SK-N-SH (cell line): ENCODE measurements around the gene KCNK15. TPM values are rescaled to one million over a fixed set of nuclear protein-coding genes. Genes with fewer than 3 reads are reported as not detected.

Experiments
- CTCF ChIA-PET: fragments of 300-600, 350-600 bp; formaldehyde crosslinking; extraction: SDS; loops from one replicate; lab custom pipeline; 2021; lab: Yijun Ruan, JAX
- POLR2A ChIA-PET: fragments of 350-600 bp; sonication (Branson Sonifier 250); formaldehyde crosslinking; extraction: SDS; loops from one replicate; lab custom pipeline; 2020; ENCODE audit warnings: antibody characterized with exemption, inconsistent platforms; lab: Yijun Ruan, JAX
- DNase-seq: peaks from one replicate; pipeline ENCODE4 v3.0.0; 2012
- H2AFZ ChIP-seq: fragments of 200-600 bp; sonication (generic); 2 replicates; pipeline ENCODE4 v1.8.1; 2016; ENCODE audit warnings: antibody characterized with exemption, mild to moderate bottlenecking, low read depth
- H3F3A ChIP-seq: fragments of 200-600 bp; sonication (generic); replicated peaks from 2 replicates; pipeline ENCODE3; 2016; ENCODE audit warnings: antibody characterized with exemption, mild to moderate bottlenecking; ENCODE audit not compliant: insufficient read depth
- H3K27ac ChIP-seq, 2 experiments: fragments of 200-500 bp in 1 of 2; fragments of 200-600 bp in 1 of 2; sonication (Bioruptor generic) in 1 of 2; sonication (generic), shearing (Covaris generic) in 1 of 2; 2 replicates each; pipeline versions ENCODE4 v1.5.1 to v1.6.1; 2014 to 2016; ENCODE audit warnings: low read depth in 2 of 2, inconsistent platforms in 1 of 2, low read length in 1 of 2, mild to moderate bottlenecking in 1 of 2, mixed read lengths in 1 of 2
- H3K27me3 ChIP-seq: fragments of 200-600 bp; sonication (generic), shearing (Covaris generic); 2 replicates; pipeline ENCODE4 v1.6.1; 2016; ENCODE audit warnings: mixed run types; ENCODE audit not compliant: insufficient read depth
- H3K36me3 ChIP-seq, 2 experiments: fragments of 200-500 bp in 1 of 2; fragments of 200-600 bp in 1 of 2; sonication (Bioruptor generic) in 1 of 2; sonication (generic) in 1 of 2; replicated peaks in 1 of 2; 2 replicates each; pipeline versions ENCODE3 to v1.5.1; 2014 to 2016; ENCODE audit warnings: low read length in 1 of 2, mild to moderate bottlenecking in 1 of 2; ENCODE audit not compliant: insufficient read depth in 2 of 2, control insufficient read depth in 1 of 2
- H3K4me1 ChIP-seq, 2 experiments: fragments of 200-500 bp in 1 of 2; fragments of 200-600 bp in 1 of 2; sonication (Bioruptor generic) in 1 of 2; sonication (generic), shearing (Covaris generic) in 1 of 2; 2 replicates each; pipeline versions ENCODE4 v1.5.1 to v1.6.1; 2014 to 2016; ENCODE audit warnings: low read depth in 1 of 2, low read length in 1 of 2, mixed run types in 1 of 2; ENCODE audit not compliant: insufficient read depth in 2 of 2, control insufficient read depth in 1 of 2
- H3K4me2 ChIP-seq: fragments of 200-600 bp; sonication (generic), shearing (Covaris generic); 2 replicates; pipeline ENCODE4 v1.6.1; 2017; ENCODE audit warnings: mixed run types
- H3K4me3 ChIP-seq, 2 experiments: fragments of 200-500 bp in 1 of 2; fragments of 200-600 bp in 1 of 2; sonication (Bioruptor generic) in 1 of 2; sonication (generic), shearing (Covaris generic) in 1 of 2; 2 replicates each; pipeline versions ENCODE4 v1.5.1 to v1.8.1; 2014 to 2016; ENCODE audit warnings: low read depth in 2 of 2, inconsistent platforms in 1 of 2, low read length in 1 of 2, mild to moderate bottlenecking in 1 of 2, mixed read lengths in 1 of 2, moderate library complexity in 1 of 2
- H3K79me2 ChIP-seq: fragments of 200-600 bp; sonication (generic); 2 replicates; pipeline ENCODE4 v1.8.1; 2017; ENCODE audit warnings: mild to moderate bottlenecking; ENCODE audit not compliant: insufficient read depth
- H3K9ac ChIP-seq: fragments of 200-600 bp; sonication (generic); 2 replicates; pipeline ENCODE4 v1.6.1; 2017; ENCODE audit warnings: mixed run types
- H3K9me2 ChIP-seq: fragments of 200-600 bp; sonication (generic); 2 replicates; pipeline ENCODE4 v1.6.1; 2017; ENCODE audit warnings: mixed run types
- H3K9me3 ChIP-seq: fragments of 200-600 bp; sonication (generic); 2 replicates; pipeline ENCODE4 v1.6.1; 2017; ENCODE audit warnings: mixed run types, mild to moderate bottlenecking, moderate library complexity
- H4K20me1 ChIP-seq: fragments of 200-600 bp; sonication (generic); 2 replicates; pipeline ENCODE4 v1.6.1; 2017; ENCODE audit warnings: mild to moderate bottlenecking, mixed run types; ENCODE audit not compliant: insufficient read depth
- CHD2 ChIP-seq: fragments of 150-350 bp; IDR thresholded peaks from 2 replicates; pipeline ENCODE4 v1.6.1; 2018; ENCODE audit warnings: low read length; ENCODE audit not compliant: partially characterized antibody
- EP300 ChIP-seq, 2 experiments: IDR thresholded peaks; 2 replicates each; pipeline versions ENCODE4 v1.4.0 to v1.6.1; 2012; ENCODE audit warnings: borderline replicate concordance in 1 of 2, low read depth in 1 of 2, low read length in 1 of 2
- FOSL2 ChIP-seq: IDR thresholded peaks from 2 replicates; pipeline ENCODE4 v1.4.0; 2012; ENCODE audit warnings: low read depth, mild to moderate bottlenecking, moderate library complexity, borderline replicate concordance
- FOXJ3 ChIP-seq: sonication (generic); formaldehyde crosslinking; IDR thresholded peaks from 2 replicates; pipeline ENCODE4 v1.5.1; 2020; ENCODE audit warnings: mild to moderate bottlenecking, missing genetic modification reagents
- GABPA ChIP-seq: IDR thresholded peaks from 2 replicates; pipeline ENCODE4 v1.4.0; 2012; ENCODE audit warnings: low read depth, mild to moderate bottlenecking
- GATA2 ChIP-seq: sonication (generic); formaldehyde crosslinking; IDR thresholded peaks from 2 replicates; pipeline ENCODE4 v1.5.0; 2020; ENCODE audit warnings: mild to moderate bottlenecking, missing genetic modification reagents
- IRF3 ChIP-seq: fragments of 150-350 bp; IDR thresholded peaks from 2 replicates; pipeline ENCODE4 v1.6.1; 2016; ENCODE audit warnings: mild to moderate bottlenecking, low read depth, low read length
- JUND ChIP-seq: IDR thresholded peaks from 2 replicates; pipeline ENCODE4 v1.4.0; 2012
- NRF1 ChIP-seq: IDR thresholded peaks from 2 replicates; pipeline ENCODE4 v1.6.1; 2012; ENCODE audit warnings: low read depth, mild to moderate bottlenecking, low read length
- PBX3 ChIP-seq: IDR thresholded peaks from 2 replicates; pipeline ENCODE4; 2012
- RCOR1 ChIP-seq: fragments of 150-350 bp; IDR thresholded peaks from 2 replicates; pipeline ENCODE4 v1.6.1; 2017; ENCODE audit warnings: antibody characterized with exemption, low read length
- REST ChIP-seq: IDR thresholded peaks from 2 replicates; pipeline ENCODE4 v1.6.1; 2012; ENCODE audit warnings: mild to moderate bottlenecking, low read depth, low read length, moderate library complexity
- RFX5 ChIP-seq: IDR thresholded peaks from 2 replicates; pipeline ENCODE4 v1.6.1; 2012; ENCODE audit warnings: mild to moderate bottlenecking, improper control_type of control experiment, low read length
- TCF12 ChIP-seq: IDR thresholded peaks from 2 replicates; pipeline ENCODE4 v1.4.0; 2012
- USF2 ChIP-seq: fragments of 150-350 bp; IDR thresholded peaks from 2 replicates; pipeline ENCODE4 v1.6.1; 2017; ENCODE audit warnings: antibody characterized with exemption, low read length, low read depth, borderline replicate concordance
- YY1 ChIP-seq: IDR thresholded peaks from 2 replicates; pipeline ENCODE4 v1.4.0; 2012; ENCODE audit warnings: low read depth, mild to moderate bottlenecking
- WGBS: methylation state at CpG from one replicate; pipeline ENCODE4 v1.1.6; 2017; ENCODE audit warnings: low lambda C conversion rate; 5-methylcytosine and 5-hydroxymethylcytosine counted together
- polyA plus RNA-seq, 3 experiments: library from polyadenylated mRNA; depleted of rRNA; stranded (reverse); fragments of >200 nt; gene quantifications; 2 replicates each; pipeline ENCODE4 v1.2.3, GENCODE V29; 2012
- TF ChIP-seq, protein P1 (sequence below): IDR thresholded peaks from 2 replicates; pipeline ENCODE4 v1.4.0; 2012; ENCODE audit warnings: low read depth
- TF ChIP-seq, protein P2 (sequence below): IDR thresholded peaks from 2 replicates; pipeline ENCODE4 v1.4.0; 2012; ENCODE audit warnings: low read depth, borderline replicate concordance

The KCNK15 gene
- polyA plus RNA-seq, 1 of the 3 experiments (the other 2 are of a cell fraction), result 0.02 TPM

- 76% methylated on average over 13 of the region's 13 CpGs for WGBS
- H3K9ac ChIP-seq, result no peak overlapping the region
- no peaks in the 10 kb centered on the region for H3K36me3 ChIP-seq
- H3K4me2 ChIP-seq, result no peak overlapping the region
- H3K4me1 ChIP-seq, result peaks cover 0 to 4% of the 10 kb centered on the region in 2 experiments; a peak in 1 of 4 replicates
- no peak for DNase-seq
- no peak for TF ChIP-seq CHD2
- no peak for TF ChIP-seq RFX5
- no peak for TF ChIP-seq NRF1
- TF ChIP-seq REST, result no peak
- TF ChIP-seq, protein P1, sequence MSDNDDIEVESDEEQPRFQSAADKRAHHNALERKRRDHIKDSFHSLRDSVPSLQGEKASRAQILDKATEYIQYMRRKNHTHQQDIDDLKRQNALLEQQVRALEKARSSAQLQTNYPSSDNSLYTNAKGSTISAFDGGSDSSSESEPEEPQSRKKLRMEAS, result no peak
- TF ChIP-seq FOSL2, result no peak
- no peak for TF ChIP-seq GATA2 (CRISPR knock-in tag)
- no peak for TF ChIP-seq EP300 (IDR thresholded peaks at IDR 0.05; ENCODE audit: borderline replicate concordance in 1 of 2, low read depth in 1 of 2, low read length in 1 of 2)
- no peak for TF ChIP-seq USF2
- no peak for TF ChIP-seq RCOR1
- no peak for TF ChIP-seq IRF3
- TF ChIP-seq PBX3, result no peak
- TF ChIP-seq GABPA, result no peak
- no peak for TF ChIP-seq TCF12
- no peak for TF ChIP-seq YY1
- TF ChIP-seq FOXJ3 (CRISPR knock-in tag), result no peak
- TF ChIP-seq JUND, result no peak
- TF ChIP-seq, protein P2, sequence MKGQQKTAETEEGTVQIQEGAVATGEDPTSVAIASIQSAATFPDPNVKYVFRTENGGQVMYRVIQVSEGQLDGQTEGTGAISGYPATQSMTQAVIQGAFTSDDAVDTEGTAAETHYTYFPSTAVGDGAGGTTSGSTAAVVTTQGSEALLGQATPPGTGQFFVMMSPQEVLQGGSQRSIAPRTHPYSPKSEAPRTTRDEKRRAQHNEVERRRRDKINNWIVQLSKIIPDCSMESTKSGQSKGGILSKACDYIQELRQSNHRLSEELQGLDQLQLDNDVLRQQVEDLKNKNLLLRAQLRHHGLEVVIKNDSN, result no peak
- TF ChIP-seq, all 33 proteins: peak for 0
- H3K4me3 ChIP-seq, result no peak overlapping the region
- no peaks in the 10 kb centered on the region for H3K9me2 ChIP-seq
- CTCF ChIA-PET, result interaction anchor here (1.2 to 3.9 kb wide), 3 partner anchors 19 to 31 kb away, joined by 5 to 15 read pairs (median 9); no protein-coding TSS in a partner anchor
- H4K20me1 ChIP-seq, result no peaks in the 10 kb centered on the region
- no peaks in the 10 kb centered on the region for H3K27me3 ChIP-seq
- no peak overlapping the region for H3K27ac ChIP-seq
- no peak overlapping the region for H2AFZ ChIP-seq
- H3F3A ChIP-seq, result no peaks in the 10 kb centered on the region
- H3K9me3 ChIP-seq, result no peaks in the 10 kb centered on the region
- POLR2A ChIA-PET, result no interaction called here
- H3K79me2 ChIP-seq, result no peaks in the 10 kb centered on the region
These were observed 31.5 kb upstream of the KCNK15 start for GRCh38 chr20:44714102-44714700.
